HepG2 (cell line): Measurements from ENCODE around the gene FBXO24. TPM values are rescaled to one million over a fixed set of nuclear protein-coding genes. Genes with fewer than 3 reads are reported as not detected.

Experiments used
- HDAC1 ChIP-seq: sonication (generic); formaldehyde crosslinking; IDR thresholded peaks from 2 replicates; pipeline ENCODE4 v1.5.1; 2020; ENCODE audit warnings: mild to moderate bottlenecking, missing genetic modification reagents
- HNRNPLL ChIP-seq: fragments of 200-400 bp; formaldehyde crosslinking; IDR thresholded peaks from 2 replicates; pipeline ENCODE4 v1.6.1; 2017; ENCODE audit warnings: mild to moderate bottlenecking, low read depth, low read length; ENCODE audit not compliant: poor library complexity, severe bottlenecking
- IRX3 ChIP-seq: sonication (generic); formaldehyde crosslinking; IDR thresholded peaks from 2 replicates; pipeline ENCODE4 v1.8.1; 2023; ENCODE audit warnings: mild to moderate bottlenecking, low read depth, missing genetic modification reagents, borderline replicate concordance
- JUN ChIP-seq: sonication (generic); formaldehyde crosslinking; IDR thresholded peaks from 2 replicates; pipeline ENCODE4 v1.4.0; 2020; ENCODE audit warnings: mild to moderate bottlenecking, missing genetic modification reagents
- PCBP2 ChIP-seq: fragments of 200-400 bp; formaldehyde crosslinking; optimal IDR thresholded peaks from 2 replicates; pipeline ENCODE3; 2018; ENCODE audit warnings: low read length, low read depth; ENCODE audit not compliant: poor library complexity, severe bottlenecking
- PHF20 ChIP-seq: sonication (generic); formaldehyde crosslinking; IDR thresholded peaks from 2 replicates; pipeline ENCODE4 v1.5.0; 2020; ENCODE audit warnings: mild to moderate bottlenecking, missing genetic modification reagents
- SAP130 ChIP-seq: IDR thresholded peaks from 2 replicates; pipeline ENCODE4 v1.6.1; 2016; ENCODE audit warnings: low read depth
- ZNF317 ChIP-seq: sonication (generic); formaldehyde crosslinking; IDR thresholded peaks from 2 replicates; pipeline ENCODE4 v1.5.0; 2020; ENCODE audit warnings: mild to moderate bottlenecking, missing genetic modification reagents
- ZNF558 ChIP-seq: sonication (generic); formaldehyde crosslinking; IDR thresholded peaks from 2 replicates; pipeline ENCODE4 v1.9.0; 2022; ENCODE audit warnings: mild to moderate bottlenecking, missing genetic modification reagents, borderline replicate concordance
- ZNF709 ChIP-seq: sonication (generic); formaldehyde crosslinking; IDR thresholded peaks from 2 replicates; pipeline ENCODE4 v1.5.0; 2020; ENCODE audit warnings: mild to moderate bottlenecking, missing genetic modification reagents
- ZNF773 ChIP-seq: sonication (generic); formaldehyde crosslinking; IDR thresholded peaks from 2 replicates; pipeline ENCODE4 v1.4.0; 2020; ENCODE audit warnings: missing genetic modification reagents, borderline replicate concordance
- polyA plus RNA-seq, 8 experiments: library from polyadenylated mRNA; depleted of rRNA in 3 of 8; stranded (reverse) in 7 of 8; unstranded in 1 of 8; fragments of >200 nt; fragmentation: Illumina TruSeq in 4 of 8; extraction: Trizol in 4 of 8; gene quantifications; 2 replicates each; pipeline versions ENCODE4 v1.2.1 to v1.2.3, GENCODE V29; 2011 to 2016; ENCODE audit warnings: low read depth in 4 of 8, missing spikeins in 1 of 8, mixed read lengths in 1 of 8; ENCODE audit not compliant: insufficient read depth in 1 of 8
- total RNA-seq, 5 experiments: library from RNA; depleted of rRNA; stranded (reverse); fragments of >200 nt; fragmentation: Illumina TruSeq; extraction: Trizol; gene quantifications; 2 replicates each; pipeline ENCODE4 v1.2.3, GENCODE V29; 2016; ENCODE audit warnings: low read depth in 1 of 5
- TF ChIP-seq, protein P1 (sequence below): fragments of 450-650 bp; IDR thresholded peaks from 2 replicates; pipeline ENCODE4 v1.6.1; 2016
- TF ChIP-seq, protein P2 (sequence below): sonication (generic); formaldehyde crosslinking; IDR thresholded peaks from 2 replicates; pipeline ENCODE4 v1.8.0; 2022; ENCODE audit warnings: missing genetic modification reagents, mild to moderate bottlenecking, inconsistent platforms, borderline replicate concordance
- TF ChIP-seq, protein P3 (sequence below): sonication (generic); formaldehyde crosslinking; IDR thresholded peaks from 2 replicates; pipeline ENCODE4 v1.4.0; 2020; ENCODE audit warnings: missing genetic modification reagents, borderline replicate concordance
- TF ChIP-seq, protein P4 (sequence below): sonication (generic); formaldehyde crosslinking; IDR thresholded peaks from 2 replicates; pipeline ENCODE4 v1.5.1; 2020; ENCODE audit warnings: missing genetic modification reagents, mild to moderate bottlenecking, borderline replicate concordance
- TF ChIP-seq, protein P5 (sequence below): sonication (generic); formaldehyde crosslinking; IDR thresholded peaks from 2 replicates; pipeline ENCODE4 v1.5.0; 2020; ENCODE audit warnings: mild to moderate bottlenecking, low read depth, missing genetic modification reagents, borderline replicate concordance
- TF ChIP-seq, protein P6 (sequence below): sonication (generic); formaldehyde crosslinking; IDR thresholded peaks from 2 replicates; pipeline ENCODE4 v1.5.0; 2020; ENCODE audit warnings: mild to moderate bottlenecking, missing genetic modification reagents, borderline replicate concordance

Gene FBXO24
- total and polyA plus RNA-seq, 2 of the 13 experiments (the other 11 are each of a cell fraction or from before 2014, with no cell fraction given), result 0.20 to 0.55 TPM

DNA sequence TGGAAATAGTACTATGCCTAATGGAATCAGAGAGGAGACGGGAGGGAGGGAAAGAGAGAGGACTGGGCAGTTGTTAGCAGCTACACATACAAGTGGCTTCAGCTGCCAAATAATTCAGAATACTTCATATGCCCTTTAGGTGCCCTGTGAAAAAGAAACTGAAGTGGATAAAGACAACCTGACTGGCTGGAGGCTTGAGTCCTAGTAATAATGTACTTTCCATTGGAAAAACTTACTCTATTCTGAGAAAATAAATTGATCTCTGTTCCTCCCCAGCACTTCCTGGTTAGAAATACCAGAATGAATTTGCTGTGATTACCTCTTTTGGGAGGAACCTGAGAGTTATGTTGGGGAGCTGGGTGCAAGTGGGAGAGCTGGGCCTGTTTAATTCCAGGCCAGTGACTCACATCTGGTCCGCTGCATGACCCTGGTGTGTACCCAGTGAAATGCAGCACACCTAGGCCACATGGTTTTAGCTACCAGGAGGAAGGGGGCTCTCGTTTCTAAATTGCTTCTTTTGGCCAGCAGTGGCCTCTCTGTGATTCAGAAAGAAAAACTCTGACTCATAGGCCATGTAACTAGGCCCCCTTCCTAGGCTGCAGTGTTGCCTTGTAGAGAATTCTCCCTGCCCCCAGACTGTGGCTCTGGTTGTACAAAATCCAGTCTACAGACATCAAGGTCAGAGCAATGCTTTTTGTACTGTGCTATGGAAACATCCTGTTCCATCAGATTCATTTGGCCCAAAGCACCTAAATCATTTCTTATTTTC is 40.6 kb upstream of the FBXO24 start (continued):
- TF ChIP-seq, protein P1, sequence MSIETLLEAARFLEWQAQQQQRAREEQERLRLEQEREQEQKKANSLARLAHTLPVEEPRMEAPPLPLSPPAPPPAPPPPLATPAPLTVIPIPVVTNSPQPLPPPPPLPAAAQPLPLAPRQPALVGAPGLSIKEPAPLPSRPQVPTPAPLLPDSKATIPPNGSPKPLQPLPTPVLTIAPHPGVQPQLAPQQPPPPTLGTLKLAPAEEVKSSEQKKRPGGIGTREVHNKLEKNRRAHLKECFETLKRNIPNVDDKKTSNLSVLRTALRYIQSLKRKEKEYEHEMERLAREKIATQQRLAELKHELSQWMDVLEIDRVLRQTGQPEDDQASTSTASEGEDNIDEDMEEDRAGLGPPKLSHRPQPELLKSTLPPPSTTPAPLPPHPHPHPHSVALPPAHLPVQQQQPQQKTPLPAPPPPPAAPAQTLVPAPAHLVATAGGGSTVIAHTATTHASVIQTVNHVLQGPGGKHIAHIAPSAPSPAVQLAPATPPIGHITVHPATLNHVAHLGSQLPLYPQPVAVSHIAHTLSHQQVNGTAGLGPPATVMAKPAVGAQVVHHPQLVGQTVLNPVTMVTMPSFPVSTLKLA, result peak; percentile 65
- TF ChIP-seq ZNF317 (CRISPR knock-in tag) (no peak; the same call in 1 of the 2 replicates), ZNF558 (CRISPR knock-in tag) (no peak), JUN (peak; percentile 83), ZNF773 (no peak), PCBP2 (no peak), HNRNPLL (no peak), HDAC1 (peak; percentile 44), PHF20 (no peak), IRX3 (CRISPR knock-in tag) (no peak), ZNF709 (peak; percentile 65; the same call in 1 of the 2 replicates), SAP130 (CRISPR knock-in tag) (peak; percentile 48; the same call in 1 of the 2 replicates)
- TF ChIP-seq, protein P2, sequence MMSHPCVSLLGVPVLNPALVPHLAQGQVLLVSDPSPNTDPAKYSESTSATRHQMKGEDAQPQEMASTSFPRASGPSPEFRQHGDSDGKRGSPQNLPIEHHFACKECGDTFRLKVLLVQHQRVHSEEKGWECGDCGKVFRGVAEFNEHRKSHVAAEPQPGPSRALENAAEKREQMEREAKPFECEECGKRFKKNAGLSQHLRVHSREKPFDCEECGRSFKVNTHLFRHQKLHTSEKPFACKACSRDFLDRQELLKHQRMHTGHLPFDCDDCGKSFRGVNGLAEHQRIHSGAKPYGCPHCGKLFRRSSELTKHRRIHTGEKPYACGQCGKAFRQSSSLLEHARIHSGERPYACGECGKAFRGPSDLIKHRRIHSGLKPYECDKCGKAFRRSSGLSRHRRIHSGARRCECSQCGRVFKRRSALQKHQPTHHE (CRISPR knock-in tag), result no peak
- TF ChIP-seq, protein P3, sequence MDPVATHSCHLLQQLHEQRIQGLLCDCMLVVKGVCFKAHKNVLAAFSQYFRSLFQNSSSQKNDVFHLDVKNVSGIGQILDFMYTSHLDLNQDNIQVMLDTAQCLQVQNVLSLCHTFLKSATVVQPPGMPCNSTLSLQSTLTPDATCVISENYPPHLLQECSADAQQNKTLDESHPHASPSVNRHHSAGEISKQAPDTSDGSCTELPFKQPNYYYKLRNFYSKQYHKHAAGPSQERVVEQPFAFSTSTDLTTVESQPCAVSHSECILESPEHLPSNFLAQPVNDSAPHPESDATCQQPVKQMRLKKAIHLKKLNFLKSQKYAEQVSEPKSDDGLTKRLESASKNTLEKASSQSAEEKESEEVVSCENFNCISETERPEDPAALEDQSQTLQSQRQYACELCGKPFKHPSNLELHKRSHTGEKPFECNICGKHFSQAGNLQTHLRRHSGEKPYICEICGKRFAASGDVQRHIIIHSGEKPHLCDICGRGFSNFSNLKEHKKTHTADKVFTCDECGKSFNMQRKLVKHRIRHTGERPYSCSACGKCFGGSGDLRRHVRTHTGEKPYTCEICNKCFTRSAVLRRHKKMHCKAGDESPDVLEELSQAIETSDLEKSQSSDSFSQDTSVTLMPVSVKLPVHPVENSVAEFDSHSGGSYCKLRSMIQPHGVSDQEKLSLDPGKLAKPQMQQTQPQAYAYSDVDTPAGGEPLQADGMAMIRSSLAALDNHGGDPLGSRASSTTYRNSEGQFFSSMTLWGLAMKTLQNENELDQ, result no peak
- TF ChIP-seq, protein P4, sequence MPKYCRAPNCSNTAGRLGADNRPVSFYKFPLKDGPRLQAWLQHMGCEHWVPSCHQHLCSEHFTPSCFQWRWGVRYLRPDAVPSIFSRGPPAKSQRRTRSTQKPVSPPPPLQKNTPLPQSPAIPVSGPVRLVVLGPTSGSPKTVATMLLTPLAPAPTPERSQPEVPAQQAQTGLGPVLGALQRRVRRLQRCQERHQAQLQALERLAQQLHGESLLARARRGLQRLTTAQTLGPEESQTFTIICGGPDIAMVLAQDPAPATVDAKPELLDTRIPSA (CRISPR knock-in tag), result no peak
- TF ChIP-seq, protein P5, sequence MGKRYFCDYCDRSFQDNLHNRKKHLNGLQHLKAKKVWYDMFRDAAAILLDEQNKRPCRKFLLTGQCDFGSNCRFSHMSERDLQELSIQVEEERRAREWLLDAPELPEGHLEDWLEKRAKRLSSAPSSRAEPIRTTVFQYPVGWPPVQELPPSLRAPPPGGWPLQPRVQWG (CRISPR knock-in tag), result no peak
- TF ChIP-seq, protein P6, sequence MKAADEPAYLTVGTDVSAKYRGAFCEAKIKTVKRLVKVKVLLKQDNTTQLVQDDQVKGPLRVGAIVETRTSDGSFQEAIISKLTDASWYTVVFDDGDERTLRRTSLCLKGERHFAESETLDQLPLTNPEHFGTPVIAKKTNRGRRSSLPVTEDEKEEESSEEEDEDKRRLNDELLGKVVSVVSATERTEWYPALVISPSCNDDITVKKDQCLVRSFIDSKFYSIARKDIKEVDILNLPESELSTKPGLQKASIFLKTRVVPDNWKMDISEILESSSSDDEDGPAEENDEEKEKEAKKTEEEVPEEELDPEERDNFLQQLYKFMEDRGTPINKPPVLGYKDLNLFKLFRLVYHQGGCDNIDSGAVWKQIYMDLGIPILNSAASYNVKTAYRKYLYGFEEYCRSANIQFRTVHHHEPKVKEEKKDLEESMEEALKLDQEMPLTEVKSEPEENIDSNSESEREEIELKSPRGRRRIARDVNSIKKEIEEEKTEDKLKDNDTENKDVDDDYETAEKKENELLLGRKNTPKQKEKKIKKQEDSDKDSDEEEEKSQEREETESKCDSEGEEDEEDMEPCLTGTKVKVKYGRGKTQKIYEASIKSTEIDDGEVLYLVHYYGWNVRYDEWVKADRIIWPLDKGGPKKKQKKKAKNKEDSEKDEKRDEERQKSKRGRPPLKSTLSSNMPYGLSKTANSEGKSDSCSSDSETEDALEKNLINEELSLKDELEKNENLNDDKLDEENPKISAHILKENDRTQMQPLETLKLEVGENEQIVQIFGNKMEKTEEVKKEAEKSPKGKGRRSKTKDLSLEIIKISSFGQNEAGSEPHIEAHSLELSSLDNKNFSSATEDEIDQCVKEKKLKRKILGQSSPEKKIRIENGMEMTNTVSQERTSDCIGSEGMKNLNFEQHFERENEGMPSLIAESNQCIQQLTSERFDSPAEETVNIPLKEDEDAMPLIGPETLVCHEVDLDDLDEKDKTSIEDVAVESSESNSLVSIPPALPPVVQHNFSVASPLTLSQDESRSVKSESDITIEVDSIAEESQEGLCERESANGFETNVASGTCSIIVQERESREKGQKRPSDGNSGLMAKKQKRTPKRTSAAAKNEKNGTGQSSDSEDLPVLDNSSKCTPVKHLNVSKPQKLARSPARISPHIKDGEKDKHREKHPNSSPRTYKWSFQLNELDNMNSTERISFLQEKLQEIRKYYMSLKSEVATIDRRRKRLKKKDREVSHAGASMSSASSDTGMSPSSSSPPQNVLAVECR (CRISPR knock-in tag), result peak; percentile 13; the same call in 1 of the 2 replicates
